PC-3 (cell line): ENCODE data around the gene HS3ST2.

ENCODE experiments used
- EZH2 ChIP-seq: fragments of 300-600 bp; sonication (generic); IDR thresholded peaks from one replicate; pipeline ENCODE4 v1.6.1; 2017; ENCODE audit warnings: antibody characterized with exemption, mild to moderate bottlenecking, low read length; ENCODE audit not compliant: unreplicated experiment
- TF ChIP-seq, protein P1 (sequence below): fragments of 300-600 bp; sonication (generic); conservative IDR thresholded peaks from 2 replicates; pipeline ENCODE4 v1.5.1; 2017; ENCODE audit warnings: antibody characterized with exemption, low read depth, mild to moderate bottlenecking, low read length

DNA sequence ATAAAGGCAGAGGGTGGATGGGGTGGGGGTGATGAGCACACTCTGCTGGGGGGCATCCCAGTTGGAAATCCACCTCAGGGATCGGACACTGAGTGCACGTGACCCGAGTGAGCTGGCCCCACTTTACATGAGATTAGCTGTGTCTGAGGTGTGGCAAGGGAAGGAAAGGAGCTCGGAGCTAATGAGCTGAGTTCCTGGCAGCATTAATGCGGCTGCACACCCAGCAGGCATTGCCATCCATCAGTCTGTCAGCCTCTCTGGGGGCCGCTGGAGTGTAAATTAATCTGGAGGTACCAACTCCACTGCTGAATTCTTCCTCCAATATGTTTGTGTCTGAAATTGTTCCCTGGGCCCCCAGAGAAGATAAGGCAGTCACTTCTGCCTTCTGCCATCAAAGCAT is 65.5 kb downstream of the HS3ST2 start:
- no peak for TF ChIP-seq EZH2
- TF ChIP-seq, protein P1, sequence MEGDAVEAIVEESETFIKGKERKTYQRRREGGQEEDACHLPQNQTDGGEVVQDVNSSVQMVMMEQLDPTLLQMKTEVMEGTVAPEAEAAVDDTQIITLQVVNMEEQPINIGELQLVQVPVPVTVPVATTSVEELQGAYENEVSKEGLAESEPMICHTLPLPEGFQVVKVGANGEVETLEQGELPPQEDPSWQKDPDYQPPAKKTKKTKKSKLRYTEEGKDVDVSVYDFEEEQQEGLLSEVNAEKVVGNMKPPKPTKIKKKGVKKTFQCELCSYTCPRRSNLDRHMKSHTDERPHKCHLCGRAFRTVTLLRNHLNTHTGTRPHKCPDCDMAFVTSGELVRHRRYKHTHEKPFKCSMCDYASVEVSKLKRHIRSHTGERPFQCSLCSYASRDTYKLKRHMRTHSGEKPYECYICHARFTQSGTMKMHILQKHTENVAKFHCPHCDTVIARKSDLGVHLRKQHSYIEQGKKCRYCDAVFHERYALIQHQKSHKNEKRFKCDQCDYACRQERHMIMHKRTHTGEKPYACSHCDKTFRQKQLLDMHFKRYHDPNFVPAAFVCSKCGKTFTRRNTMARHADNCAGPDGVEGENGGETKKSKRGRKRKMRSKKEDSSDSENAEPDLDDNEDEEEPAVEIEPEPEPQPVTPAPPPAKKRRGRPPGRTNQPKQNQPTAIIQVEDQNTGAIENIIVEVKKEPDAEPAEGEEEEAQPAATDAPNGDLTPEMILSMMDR: no peak
